SK-N-SH (cell line): ENCODE data around the gene FAHD1. TPM values are rescaled to one million over a fixed set of nuclear protein-coding genes. Genes with fewer than 3 reads are reported as not detected.

Experiments
- CTCF ChIA-PET: fragments of 300-600, 350-600 bp; formaldehyde crosslinking; extraction: SDS; loops from one replicate; lab custom pipeline; 2021; lab: Yijun Ruan, JAX
- POLR2A ChIA-PET: fragments of 350-600 bp; sonication (Branson Sonifier 250); formaldehyde crosslinking; extraction: SDS; loops from one replicate; lab custom pipeline; 2020; ENCODE audit warnings: antibody characterized with exemption, inconsistent platforms; lab: Yijun Ruan, JAX
- DNase-seq: peaks from one replicate; pipeline ENCODE4 v3.0.0; 2012
- H2AFZ ChIP-seq: fragments of 200-600 bp; sonication (generic); 2 replicates; pipeline ENCODE4 v1.8.1; 2016; ENCODE audit warnings: antibody characterized with exemption, mild to moderate bottlenecking, low read depth
- H3F3A ChIP-seq: fragments of 200-600 bp; sonication (generic); replicated peaks from 2 replicates; pipeline ENCODE3; 2016; ENCODE audit warnings: antibody characterized with exemption, mild to moderate bottlenecking; ENCODE audit not compliant: insufficient read depth
- H3K27ac ChIP-seq, 2 experiments: fragments of 200-500 bp in 1 of 2; fragments of 200-600 bp in 1 of 2; sonication (Bioruptor generic) in 1 of 2; sonication (generic), shearing (Covaris generic) in 1 of 2; 2 replicates each; pipeline versions ENCODE4 v1.5.1 to v1.6.1; 2014 to 2016; ENCODE audit warnings: low read depth in 2 of 2, inconsistent platforms in 1 of 2, low read length in 1 of 2, mild to moderate bottlenecking in 1 of 2, mixed read lengths in 1 of 2
- H3K27me3 ChIP-seq: fragments of 200-600 bp; sonication (generic), shearing (Covaris generic); 2 replicates; pipeline ENCODE4 v1.6.1; 2016; ENCODE audit warnings: mixed run types; ENCODE audit not compliant: insufficient read depth
- H3K36me3 ChIP-seq, 2 experiments: fragments of 200-500 bp in 1 of 2; fragments of 200-600 bp in 1 of 2; sonication (Bioruptor generic) in 1 of 2; sonication (generic) in 1 of 2; replicated peaks in 1 of 2; 2 replicates each; pipeline versions ENCODE3 to v1.5.1; 2014 to 2016; ENCODE audit warnings: low read length in 1 of 2, mild to moderate bottlenecking in 1 of 2; ENCODE audit not compliant: insufficient read depth in 2 of 2, control insufficient read depth in 1 of 2
- H3K4me1 ChIP-seq, 2 experiments: fragments of 200-500 bp in 1 of 2; fragments of 200-600 bp in 1 of 2; sonication (Bioruptor generic) in 1 of 2; sonication (generic), shearing (Covaris generic) in 1 of 2; 2 replicates each; pipeline versions ENCODE4 v1.5.1 to v1.6.1; 2014 to 2016; ENCODE audit warnings: low read depth in 1 of 2, low read length in 1 of 2, mixed run types in 1 of 2; ENCODE audit not compliant: insufficient read depth in 2 of 2, control insufficient read depth in 1 of 2
- H3K4me2 ChIP-seq: fragments of 200-600 bp; sonication (generic), shearing (Covaris generic); 2 replicates; pipeline ENCODE4 v1.6.1; 2017; ENCODE audit warnings: mixed run types
- H3K4me3 ChIP-seq, 2 experiments: fragments of 200-500 bp in 1 of 2; fragments of 200-600 bp in 1 of 2; sonication (Bioruptor generic) in 1 of 2; sonication (generic), shearing (Covaris generic) in 1 of 2; 2 replicates each; pipeline versions ENCODE4 v1.5.1 to v1.8.1; 2014 to 2016; ENCODE audit warnings: low read depth in 2 of 2, inconsistent platforms in 1 of 2, low read length in 1 of 2, mild to moderate bottlenecking in 1 of 2, mixed read lengths in 1 of 2, moderate library complexity in 1 of 2
- H3K79me2 ChIP-seq: fragments of 200-600 bp; sonication (generic); 2 replicates; pipeline ENCODE4 v1.8.1; 2017; ENCODE audit warnings: mild to moderate bottlenecking; ENCODE audit not compliant: insufficient read depth
- H3K9ac ChIP-seq: fragments of 200-600 bp; sonication (generic); 2 replicates; pipeline ENCODE4 v1.6.1; 2017; ENCODE audit warnings: mixed run types
- H3K9me2 ChIP-seq: fragments of 200-600 bp; sonication (generic); 2 replicates; pipeline ENCODE4 v1.6.1; 2017; ENCODE audit warnings: mixed run types
- H3K9me3 ChIP-seq: fragments of 200-600 bp; sonication (generic); 2 replicates; pipeline ENCODE4 v1.6.1; 2017; ENCODE audit warnings: mixed run types, mild to moderate bottlenecking, moderate library complexity
- H4K20me1 ChIP-seq: fragments of 200-600 bp; sonication (generic); 2 replicates; pipeline ENCODE4 v1.6.1; 2017; ENCODE audit warnings: mild to moderate bottlenecking, mixed run types; ENCODE audit not compliant: insufficient read depth
- CHD2 ChIP-seq: fragments of 150-350 bp; IDR thresholded peaks from 2 replicates; pipeline ENCODE4 v1.6.1; 2018; ENCODE audit warnings: low read length; ENCODE audit not compliant: partially characterized antibody
- CTCF ChIP-seq: fragments of 200-600 bp; sonication (generic); IDR thresholded peaks from 2 replicates; pipeline ENCODE4 v1.6.1; 2017; ENCODE audit warnings: antibody characterized with exemption, mild to moderate bottlenecking, moderate library complexity
- ELF1 ChIP-seq: IDR thresholded peaks from 2 replicates; pipeline ENCODE4 v1.4.0; 2012
- FOSL2 ChIP-seq: IDR thresholded peaks from 2 replicates; pipeline ENCODE4 v1.4.0; 2012; ENCODE audit warnings: low read depth, mild to moderate bottlenecking, moderate library complexity, borderline replicate concordance
- FOXJ3 ChIP-seq: sonication (generic); formaldehyde crosslinking; IDR thresholded peaks from 2 replicates; pipeline ENCODE4 v1.5.1; 2020; ENCODE audit warnings: mild to moderate bottlenecking, missing genetic modification reagents
- FOXM1 ChIP-seq: IDR thresholded peaks from 2 replicates; pipeline ENCODE4 v1.4.0; 2012; ENCODE audit warnings: low read depth, mild to moderate bottlenecking
- IRF3 ChIP-seq: fragments of 150-350 bp; IDR thresholded peaks from 2 replicates; pipeline ENCODE4 v1.6.1; 2016; ENCODE audit warnings: mild to moderate bottlenecking, low read depth, low read length
- MXI1 ChIP-seq: IDR thresholded peaks from 2 replicates; pipeline ENCODE4 v1.6.1; 2012; ENCODE audit warnings: mild to moderate bottlenecking, low read depth, low read length, improper control_type of control experiment
- NRF1 ChIP-seq: IDR thresholded peaks from 2 replicates; pipeline ENCODE4 v1.6.1; 2012; ENCODE audit warnings: low read depth, mild to moderate bottlenecking, low read length
- REST ChIP-seq: IDR thresholded peaks from 2 replicates; pipeline ENCODE4 v1.6.1; 2012; ENCODE audit warnings: mild to moderate bottlenecking, low read depth, low read length, moderate library complexity
- SIN3A ChIP-seq: IDR thresholded peaks from 2 replicates; pipeline ENCODE4 v1.6.1; 2012; ENCODE audit warnings: low read depth, mild to moderate bottlenecking, low read length, moderate library complexity, borderline replicate concordance
- TCF12 ChIP-seq: IDR thresholded peaks from 2 replicates; pipeline ENCODE4 v1.4.0; 2012
- USF2 ChIP-seq: fragments of 150-350 bp; IDR thresholded peaks from 2 replicates; pipeline ENCODE4 v1.6.1; 2017; ENCODE audit warnings: antibody characterized with exemption, low read length, low read depth, borderline replicate concordance
- WGBS: methylation state at CpG from one replicate; pipeline ENCODE4 v1.1.6; 2017; ENCODE audit warnings: low lambda C conversion rate; 5-methylcytosine and 5-hydroxymethylcytosine counted together
- polyA plus RNA-seq, 3 experiments: library from polyadenylated mRNA; depleted of rRNA; stranded (reverse); fragments of >200 nt; gene quantifications; 2 replicates each; pipeline ENCODE4 v1.2.3, GENCODE V29; 2012

FAHD1 gene
- polyA plus RNA-seq, 1 of the 3 experiments (the other 2 are of a cell fraction) = 59.0 TPM

GRCh38 chr16:1781254-1781653 is 45.8 kb upstream of the FAHD1 start:
- POLR2A ChIA-PET = interaction anchor here (1.1 to 2.2 kb wide), 4 partner anchors 10 to 151 kb away, joined by 3 to 24 read pairs (median 6); partner anchors contain the start of genes EME2, FAHD1, HAGH and MRPS34
- H3K4me1 ChIP-seq = peaks cover 0 to 8% of the 10 kb centered on the region in 2 experiments; a peak in 1 of 4 replicates

More at GRCh38 chr16:1781254-1781653, 45.8 kb upstream of the FAHD1 start:
- TF ChIP-seq CHD2 (no peak), FOSL2 (no peak), CTCF (no peak), IRF3 (no peak), ELF1 (no peak), FOXJ3 (CRISPR knock-in tag) (no peak), NRF1 (no peak), MXI1 (no peak), TCF12 (no peak), USF2 (no peak), REST (no peak), SIN3A (no peak), FOXM1 (no peak)
- TF ChIP-seq, all 33 proteins: peak for 0
- Histone ChIP-seq H3K79me2 (peaks cover 48% of the 10 kb centered on the region), H3K4me2 (peak overlapping the region; percentile 91), H3K9me2 (no peaks in the 10 kb centered on the region), H3K9ac (peak overlapping the region; percentile 73; the same call in 1 of the 2 replicates), H3K4me3 (peak overlapping the region; percentile 77 to 90), H3K27ac (no peak overlapping the region), H3K27me3 (no peaks in the 10 kb centered on the region), H3K9me3 (no peaks in the 10 kb centered on the region), H3F3A (peaks cover 8% of the 10 kb centered on the region), H4K20me1 (peaks cover 10% of the 10 kb centered on the region; the same call in 1 of the 2 replicates), H3K36me3 (peaks cover 3 to 36% of the 10 kb centered on the region in 2 experiments), H2AFZ (no peak overlapping the region)
- 58% methylated on average over 10 of the region's 20 CpGs for WGBS
- CTCF ChIA-PET = interaction anchor here (4.3 kb wide), 1 partner anchor 7 kb away, joined by 40 read pairs; the partner anchor contains the start of genes EME2 and MRPS34
- no peak for DNase-seq
